AG20443 (cell line): ENCODE data around the gene DLG2.
"Not testable (repeated sequence)": the region's sequence is repeated elsewhere in the genome, so short reads cannot be mapped to it uniquely, and the experiment has no call there.

Experiments
- DNase-seq: peaks from one replicate; pipeline ENCODE4 v3.0.0; 2012; ENCODE audit warnings: low spot score, mixed read lengths

Gene DLG2

GRCh38 chr11:83459798-83460197 lies 2167.3 kb downstream of the DLG2 start:
- DNase-seq = no peak

DNA sequence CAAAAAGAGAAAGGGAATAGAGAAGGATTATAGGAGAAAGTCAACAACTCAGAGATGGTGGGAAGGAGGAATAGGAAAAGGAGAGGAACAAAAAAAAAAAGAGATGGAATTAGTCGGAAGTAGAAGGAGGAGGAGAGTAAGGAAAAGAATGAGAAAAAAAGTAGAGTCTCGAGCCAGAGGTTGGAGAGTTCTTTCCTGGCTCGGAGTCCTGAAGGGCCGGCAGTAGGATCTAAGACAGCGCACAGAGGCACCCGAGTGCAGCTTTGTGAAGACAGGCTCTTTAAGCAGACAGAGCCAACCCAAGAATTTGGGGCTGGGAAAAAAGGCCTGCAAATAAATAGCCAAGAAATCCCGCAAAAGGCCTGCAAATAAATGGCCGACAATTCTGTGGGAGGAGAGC lies 2170.6 kb downstream of the DLG2 start:
- no peak for DNase-seq

DNA sequence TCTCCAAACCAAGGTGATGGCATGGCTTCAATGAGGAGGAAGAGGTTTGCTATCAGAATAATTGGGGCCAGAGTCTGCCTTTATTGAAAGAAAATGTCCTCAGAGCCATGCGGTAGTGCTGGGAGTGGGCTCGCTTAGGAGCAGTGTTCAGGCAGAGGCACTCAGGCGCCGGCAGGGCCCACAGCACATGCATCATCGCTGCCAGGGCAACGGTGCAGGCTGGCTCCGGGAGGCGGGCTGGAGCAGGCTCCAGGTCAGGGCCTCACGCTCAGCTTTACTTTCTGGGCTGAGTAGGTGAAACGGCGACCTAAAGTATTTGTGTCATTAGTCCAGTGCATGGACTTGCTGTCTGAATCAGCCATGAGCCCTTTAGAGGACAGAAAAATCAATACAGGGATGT lies 2171.1 kb downstream of the DLG2 start:
- no peak for DNase-seq

DNA sequence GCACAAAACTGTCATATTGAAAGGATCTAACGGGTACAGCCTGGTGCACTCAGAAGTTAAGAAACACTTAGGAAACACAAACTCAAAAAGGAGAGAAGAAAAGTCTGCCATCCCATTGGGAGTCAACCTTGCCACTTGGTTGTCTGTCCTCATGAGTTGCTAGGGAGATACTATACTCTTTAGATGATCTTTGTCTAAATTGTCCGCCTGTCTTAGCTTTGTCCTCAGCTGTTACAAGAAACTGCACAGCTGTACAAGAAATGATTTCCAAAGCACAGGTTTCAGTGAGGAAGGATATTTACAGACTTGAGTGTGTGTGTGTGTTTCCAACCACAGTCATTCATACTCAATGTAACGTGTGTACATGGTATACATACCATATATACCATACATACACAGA lies 2171.8 kb downstream of the DLG2 start:
- no peak for DNase-seq

- DNase-seq = no peak
Observed at GRCh38 chr11:83454674-83455073, 2172.5 kb downstream of the DLG2 start.

DNA sequence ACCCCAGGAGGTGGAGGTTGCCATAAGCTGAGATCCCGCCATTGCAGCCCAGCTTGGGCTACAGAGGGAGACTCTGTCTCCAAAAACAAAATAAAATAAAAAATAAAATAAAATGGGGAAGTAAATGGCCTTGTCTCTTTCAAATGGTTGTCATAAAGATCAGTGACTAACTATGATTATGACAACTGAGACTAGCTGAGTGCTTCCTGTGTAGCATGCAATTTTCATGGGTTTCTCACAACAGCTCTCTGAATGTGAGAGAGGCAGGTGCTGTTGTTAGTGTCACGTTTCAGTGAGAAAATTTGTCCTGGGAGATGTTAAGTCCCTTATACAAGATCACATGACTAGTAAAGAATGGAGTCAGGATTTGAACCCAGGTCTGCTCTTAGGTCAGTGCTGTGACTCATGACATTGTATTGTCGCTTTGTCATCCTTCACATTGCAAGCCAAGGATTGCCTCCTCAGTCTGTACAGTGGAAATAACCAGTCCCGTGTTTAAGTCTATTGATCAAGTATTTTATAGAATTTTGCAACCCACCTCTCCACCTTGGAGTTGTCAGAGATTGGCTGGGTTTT lies 2177.7 kb downstream of the DLG2 start:
- no peak for DNase-seq

DNA sequence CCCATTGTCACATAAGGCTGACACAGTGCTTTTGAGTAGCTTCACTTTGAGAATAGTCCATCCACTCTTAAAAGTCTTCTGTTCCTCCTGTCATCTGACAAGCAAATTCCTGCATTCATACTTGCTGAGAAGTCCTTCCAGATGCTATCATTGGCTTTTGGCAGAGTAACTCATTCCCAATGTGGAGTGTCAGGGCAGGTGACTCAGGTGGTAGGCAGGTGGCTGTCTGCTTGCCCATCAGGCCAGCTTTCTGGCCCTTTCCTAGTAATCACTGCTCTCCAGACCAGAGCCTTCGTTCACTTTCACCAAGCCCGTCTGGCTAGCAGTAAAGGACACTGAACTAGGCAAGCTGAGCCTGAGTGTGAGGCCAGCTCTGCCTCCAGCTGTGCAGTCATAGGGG lies 2178.5 kb downstream of the DLG2 start:
- no peak for DNase-seq

DNA sequence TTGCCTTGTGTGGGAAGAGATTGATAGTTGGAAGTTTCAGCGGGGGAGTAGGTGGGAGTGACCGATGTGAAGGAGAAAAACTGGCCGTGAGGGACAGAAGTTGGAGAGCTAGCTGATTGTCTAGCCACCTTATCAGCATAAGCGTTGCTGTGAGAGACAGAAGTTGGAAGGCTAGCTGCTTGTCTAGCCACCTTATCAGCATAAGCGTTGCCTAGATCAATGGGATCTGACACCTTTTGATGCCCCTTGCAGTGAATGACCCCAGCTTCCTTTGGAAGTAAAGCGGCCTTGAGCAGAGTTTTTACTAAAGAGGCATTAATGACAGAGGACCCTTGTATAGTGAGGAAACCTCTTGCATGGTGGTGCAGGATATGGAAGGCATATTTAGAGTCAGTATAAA lies 2183.3 kb downstream of the DLG2 start:
- not testable (repeated sequence) for DNase-seq

DNA sequence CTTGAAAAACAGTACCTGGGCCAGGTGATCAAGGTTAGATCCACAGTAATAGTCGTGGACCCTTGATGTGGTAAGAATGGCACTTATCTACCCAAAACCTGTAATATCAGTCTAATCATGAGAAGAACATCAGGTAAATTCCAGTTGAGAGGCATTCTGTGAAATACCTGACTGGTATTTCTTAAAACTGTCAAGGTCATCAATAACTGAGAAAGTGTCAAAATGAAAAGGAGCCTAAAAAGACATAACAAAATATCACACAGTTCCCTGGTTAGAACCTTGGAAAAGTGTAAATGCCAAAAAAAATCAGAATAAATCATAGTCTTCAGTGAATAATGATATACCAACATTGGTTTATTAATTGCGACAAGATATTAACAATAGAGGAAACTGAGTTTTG lies 2185.5 kb downstream of the DLG2 start:
- no peak for DNase-seq

DNA sequence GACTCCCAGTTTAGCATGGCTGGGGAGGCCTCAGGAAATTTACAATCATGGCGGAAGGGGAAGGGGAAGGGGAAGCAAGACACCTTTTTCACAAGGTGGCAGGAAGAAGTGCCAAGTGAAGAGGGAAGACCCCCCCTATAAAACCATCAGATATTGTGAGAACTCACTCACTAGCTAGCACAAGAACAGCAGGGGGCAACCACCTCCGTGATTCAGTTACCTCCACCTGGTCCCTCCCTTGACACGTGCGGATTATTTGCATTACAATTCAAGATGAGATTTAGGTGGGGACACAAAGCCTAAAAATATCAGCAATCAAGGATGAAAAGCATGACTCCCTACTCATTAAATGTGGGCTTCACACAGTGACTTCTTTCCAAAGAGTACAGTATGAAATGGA lies 2186.0 kb downstream of the DLG2 start:
- no peak for DNase-seq

- no peak for DNase-seq
Observed at GRCh38 chr11:83438438-83438837, 2188.7 kb downstream of the DLG2 start.

DNA sequence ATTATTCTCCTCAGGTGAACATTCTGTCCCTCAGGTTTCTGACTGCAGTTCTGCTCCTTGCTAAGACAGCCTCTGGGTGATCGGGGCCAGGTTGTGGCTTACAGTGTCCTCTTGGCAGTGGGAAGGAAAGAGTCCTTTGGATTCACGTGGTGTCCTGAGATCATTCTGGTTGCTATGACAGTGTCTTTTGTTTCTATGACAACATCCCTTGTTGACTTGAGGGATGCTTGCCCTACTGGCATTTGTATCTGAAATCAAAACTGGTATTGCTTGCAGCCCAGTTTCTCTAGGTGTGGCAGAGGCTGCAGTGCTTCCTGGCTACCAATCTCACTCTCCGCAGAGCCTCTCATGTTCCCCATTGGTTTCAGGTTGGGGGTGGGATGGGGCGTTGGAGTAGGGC lies 2189.2 kb downstream of the DLG2 start:
- no peak for DNase-seq

DNA sequence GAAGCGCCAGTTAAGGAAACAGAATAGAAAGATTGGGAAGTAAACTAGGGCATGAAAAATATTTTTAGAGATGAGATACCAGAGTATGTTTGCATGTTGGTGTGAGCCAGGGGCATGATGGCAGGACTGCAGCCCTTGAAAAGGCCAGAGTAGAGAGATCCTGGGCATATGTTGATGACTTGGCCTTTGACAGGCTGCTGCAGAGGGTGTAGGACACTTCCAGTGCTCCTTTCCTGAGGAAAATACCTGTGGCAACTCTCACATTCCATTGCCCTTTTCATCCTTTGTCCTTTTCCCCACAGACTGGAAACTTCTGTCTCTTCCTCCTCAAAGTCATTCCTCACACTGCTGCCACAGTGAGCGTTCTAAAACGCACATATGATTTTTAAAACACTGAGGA lies 2190.3 kb downstream of the DLG2 start:
- no peak for DNase-seq

DNA sequence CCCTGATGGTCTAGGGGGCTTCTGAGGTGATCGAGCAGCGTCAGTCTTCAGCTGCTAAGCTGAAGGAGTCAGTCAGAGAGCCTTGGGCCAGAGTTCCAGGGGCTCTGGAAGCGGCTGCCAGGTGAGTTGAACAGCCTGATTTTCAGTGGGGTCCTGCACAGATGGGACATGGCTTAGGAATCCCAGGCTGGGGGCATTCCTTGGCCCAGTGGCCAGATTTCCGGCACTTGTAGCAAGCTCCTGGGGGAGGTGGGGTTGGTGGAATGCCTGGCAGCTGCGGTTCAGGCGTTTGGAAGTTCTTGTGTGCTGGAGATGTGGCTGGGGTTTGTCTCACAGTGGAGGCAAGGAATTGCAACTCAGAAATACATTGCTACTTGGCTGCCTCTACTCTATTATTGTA lies 2192.3 kb downstream of the DLG2 start:
- DNase-seq = not testable (repeated sequence)

DNA sequence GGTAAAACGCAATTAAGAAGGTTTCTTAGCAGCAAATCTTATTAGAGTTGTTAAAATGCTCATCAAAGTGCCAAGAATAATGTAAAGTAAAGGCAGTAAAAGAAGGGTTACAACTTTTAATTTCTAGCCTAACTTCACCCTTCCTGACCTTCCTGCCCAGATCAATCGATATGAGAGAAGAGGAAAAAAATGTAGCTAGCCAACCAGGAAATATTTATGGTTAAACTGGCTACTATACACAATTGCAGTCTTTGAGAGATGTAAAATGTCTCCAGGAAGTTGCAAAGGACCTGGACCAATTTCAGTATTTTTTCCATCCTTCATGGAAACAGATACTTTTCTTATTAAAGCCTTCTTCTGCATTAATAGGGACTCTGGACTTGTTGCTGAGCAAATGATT lies 2199.2 kb downstream of the DLG2 start:
- DNase-seq = no peak

GRCh38 chr11:83427501-83427900 lies 2199.6 kb downstream of the DLG2 start:
- DNase-seq = no peak

- DNase-seq = no peak
Observed at GRCh38 chr11:83425137-83425466, 2202.0 kb downstream of the DLG2 start.

DNA sequence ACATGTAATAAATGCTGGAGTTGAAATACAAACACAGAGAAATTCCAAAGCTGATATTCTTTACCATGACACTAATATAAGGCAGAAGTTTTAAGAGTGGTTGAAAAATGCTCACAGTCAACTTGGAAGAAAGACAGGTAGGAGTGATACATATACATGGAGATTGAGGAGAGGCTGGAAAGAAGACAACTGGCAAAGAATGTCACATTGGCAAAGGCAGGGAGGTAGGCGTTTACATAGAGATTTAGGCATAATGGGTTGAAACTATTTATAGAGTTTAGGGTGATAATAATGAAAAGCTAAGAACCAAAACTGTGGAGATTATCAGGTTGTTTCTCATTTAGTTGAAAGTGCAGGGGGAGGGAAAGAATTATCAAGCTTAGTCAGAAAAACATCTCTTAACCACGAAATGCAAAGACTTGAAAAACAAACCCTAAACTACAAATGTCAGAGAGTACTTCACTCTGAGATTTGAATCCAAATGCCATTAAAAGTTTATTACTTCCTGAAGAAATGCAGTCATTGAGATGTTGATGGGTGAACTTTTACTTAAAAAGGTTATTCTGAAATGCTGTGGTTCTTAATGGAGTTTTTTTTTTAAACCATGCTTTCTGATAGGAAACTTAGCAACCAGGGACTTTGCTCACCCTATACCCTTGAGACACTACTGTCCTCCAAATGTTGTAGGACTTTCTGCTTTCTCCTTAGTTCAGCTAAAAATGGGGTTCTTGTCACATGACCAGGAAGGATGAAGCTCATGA lies 2202.6 kb downstream of the DLG2 start:
- DNase-seq = no peak

- not testable (repeated sequence) for DNase-seq
Observed at GRCh38 chr11:83422641-83423040, 2204.5 kb downstream of the DLG2 start.

- DNase-seq = no peak
Observed at GRCh38 chr11:83410605-83411565, 2216.3 kb downstream of the DLG2 start.

GRCh38 chr11:83409891-83410290 lies 2217.3 kb downstream of the DLG2 start:
- DNase-seq = no peak

DNA sequence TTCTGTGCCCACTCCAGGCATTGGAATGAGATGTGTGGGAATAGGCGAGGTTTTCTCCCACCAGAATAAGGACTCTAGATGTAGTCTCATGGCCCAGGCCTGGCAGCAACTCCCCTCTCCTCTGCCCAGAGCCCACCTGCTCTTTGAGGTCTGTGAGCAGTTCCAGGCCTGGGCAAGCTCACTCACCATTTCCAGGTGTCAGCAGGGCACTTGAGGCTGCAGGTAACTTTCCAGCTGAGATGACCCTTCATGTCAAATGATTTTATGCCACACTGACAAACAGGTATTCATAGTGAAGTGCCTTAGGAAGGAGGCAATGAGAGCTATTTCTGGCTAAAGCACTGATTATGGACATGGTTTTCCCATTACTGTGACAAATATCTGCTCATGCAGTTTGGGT lies 2217.7 kb downstream of the DLG2 start:
- no peak for DNase-seq

GRCh38 chr11:83408946-83409345 lies 2218.2 kb downstream of the DLG2 start:
- DNase-seq = no peak
